ENCODE results near the gene OTUD3. TPM values are rescaled to one million over a fixed set of nuclear protein-coding genes. Genes with fewer than 3 reads are reported as not detected.
"Not testable (repeated sequence)": the region's sequence is repeated elsewhere in the genome, so short reads cannot be mapped to it uniquely, and the experiment has no call there.

OTUD3 gene
- total and polyA plus RNA-seq, 9 of the 15 experiments (the other 6 are each of a cell fraction or from before 2014, with no cell fraction given), result 2.0 to 16.6 (median 11.0) TPM

- H2AFZ ChIP-seq (ENCODE audit: low read depth, low read length); H3K4me2 ChIP-seq (ENCODE audit: insufficient read depth, low read length); intact Hi-C loops (cut with micrococcal nuclease); H3K36me3 ChIP-seq (ENCODE audit: control insufficient read depth, insufficient read depth, low read length); CTCF ChIA-PET (ENCODE audit: low intra/inter-chr PET ratio); H4K20me1 ChIP-seq (replicated peaks; ENCODE audit: control insufficient read depth, insufficient read depth, low read length); BruUV-seq (replicated peaks); H3K4me3 ChIP-seq; H3K4me1 ChIP-seq (replicated peaks in 1 of 2; ENCODE audit: control insufficient read depth in 2 of 2, insufficient read depth in 2 of 2, low read length in 2 of 2); H3K9me3 ChIP-seq (replicated peaks; ENCODE audit: control insufficient read depth, insufficient read depth, low read depth, low read length); H3K27ac ChIP-seq (ENCODE audit: extremely low read depth, low read depth, low read length); FAIRE-seq; DNase-seq (ENCODE audit: extremely low read depth in 1 of 4, low spot score in 3 of 4); H3K9ac ChIP-seq (ENCODE audit: insufficient read depth in 1 of 2, low read depth in 2 of 2, low read length in 2 of 2); in situ Hi-C loops (cut with MboI); H3K9me1 ChIP-seq (ENCODE audit: control insufficient read depth, insufficient read depth, low read length); ATAC-seq; H3K79me2 ChIP-seq (ENCODE audit: control insufficient read depth, insufficient read depth, low read length): not testable (repeated sequence)
- peaks cover 9 to 15% of the 10 kb centered on the region in 2 experiments; a peak in 4 of 5 replicates for H3K27me3 ChIP-seq (ENCODE audit: control insufficient read depth in 2 of 2, insufficient read depth in 2 of 2, low read length in 2 of 2)
- POLR2A ChIA-PET, result interaction anchor here (0.6 to 1.3 kb wide), 8 partner anchors 9 to 661 kb away, joined by 3 to 12 read pairs (median 4); partner anchors contain the start of gene OTUD3
- 0% methylated on average over 2 of the region's 2 CpGs for WGBS (ENCODE audit: insufficient coverage, low coverage, missing lambda C conversion rate)
These were observed 12.7 kb upstream of the OTUD3 start for GRCh38 chr1:19869453-19869852.

- FAIRE-seq (peak; percentile 96), ATAC-seq (peak; percentile 92), DNase-seq (ENCODE audit: extremely low read depth in 1 of 4, low spot score in 3 of 4) (peak; percentile 65 to 91 (median 78))
- intact Hi-C loops (cut with micrococcal nuclease) (loop anchor here (5.0 kb wide), 1 partner anchor 108 kb away; no protein-coding TSS in a partner anchor), in situ Hi-C loops (cut with MboI) (loop anchor here (5.0 kb wide), 1 partner anchor 33 kb away; no protein-coding TSS in a partner anchor)
- no peak overlapping the region for H3K4me3 ChIP-seq
- no peaks in the 10 kb centered on the region for H3K79me2 ChIP-seq (ENCODE audit: control insufficient read depth, insufficient read depth, low read length)
- H3K27ac ChIP-seq (ENCODE audit: extremely low read depth, low read depth, low read length), result no peak overlapping the region
- no peaks in the 10 kb centered on the region for H3K9me1 ChIP-seq (ENCODE audit: control insufficient read depth, insufficient read depth, low read length)
- no peaks in the 10 kb centered on the region for H3K36me3 ChIP-seq (ENCODE audit: control insufficient read depth, insufficient read depth, low read length)
- ChIA-PET CTCF (ENCODE audit: low intra/inter-chr PET ratio) (no interaction called here), POLR2A (interaction anchor here (0.6 to 1.3 kb wide), 8 partner anchors 8 to 650 kb away, joined by 3 to 12 read pairs (median 4); partner anchors contain the start of gene OTUD3)
- peaks cover 0 to 6% of the 10 kb centered on the region in 2 experiments; a peak in 1 of 5 replicates for H3K4me1 ChIP-seq (replicated peaks in 1 of 2; ENCODE audit: control insufficient read depth in 2 of 2, insufficient read depth in 2 of 2, low read length in 2 of 2)
- H3K9me3 ChIP-seq (replicated peaks; ENCODE audit: control insufficient read depth, insufficient read depth, low read depth, low read length), result no peaks in the 10 kb centered on the region
- no peak overlapping the region for H3K9ac ChIP-seq (ENCODE audit: insufficient read depth in 1 of 2, low read depth in 2 of 2, low read length in 2 of 2)
- H3K4me2 ChIP-seq (ENCODE audit: insufficient read depth, low read length), result no peak overlapping the region
- H3K27me3 ChIP-seq (ENCODE audit: control insufficient read depth in 2 of 2, insufficient read depth in 2 of 2, low read length in 2 of 2), result peaks cover 9 to 15% of the 10 kb centered on the region in 2 experiments; a peak in 4 of 5 replicates
- H2AFZ ChIP-seq (ENCODE audit: low read depth, low read length), result no peak overlapping the region
- WGBS (ENCODE audit: insufficient coverage, low coverage, missing lambda C conversion rate), result 0% methylated on average over 5 of the region's 5 CpGs
- BruUV-seq (replicated peaks), result no TSS peak
- H4K20me1 ChIP-seq (replicated peaks; ENCODE audit: control insufficient read depth, insufficient read depth, low read length), result no peaks in the 10 kb centered on the region; the same call in 1 of the 2 replicates
- TF ChIP-seq NEUROD1 (IDR thresholded peaks at IDR 0.05; ENCODE audit: borderline replicate concordance, low read depth, low read length, partially characterized antibody) (peak; percentile 84), STAT6 (CRISPR knock-in tag; IDR thresholded peaks at IDR 0.05) (no peak), KDM5B (IDR thresholded peaks at IDR 0.05; ENCODE audit: insufficient replicate concordance, low read depth, low read length) (no peak), ZNF79 (CRISPR knock-in tag; IDR thresholded peaks at IDR 0.05; ENCODE audit: low read depth) (no peak), ZNF165 (CRISPR knock-in tag; IDR thresholded peaks at IDR 0.05; ENCODE audit: borderline replicate concordance) (no peak), MAFK (IDR thresholded peaks at IDR 0.05; ENCODE audit: low read length) (no peak; the same call in 1 of the 2 replicates), ZBTB8A (IDR thresholded peaks at IDR 0.05; ENCODE audit: partially characterized antibody) (no peak), ATF4 (CRISPR knock-in tag; IDR thresholded peaks at IDR 0.05) (0 out of 2 replicates have a peak, but pooled peaks have one; percentile 56), USF1 (CRISPR knock-in tag; IDR thresholded peaks at IDR 0.05) (no peak)
These were observed 12.3 kb upstream of the OTUD3 start for GRCh38 chr1:19869929-19870328.
